Thyroid gland (tissue), 4 donors: ENCODE measurements around the gene BET1. TPM values are rescaled to one million over a fixed set of nuclear protein-coding genes. Genes with fewer than 3 reads are reported as not detected.

Experiments
- DNase-seq, 2 donors: peaks; one replicate each; pipeline ENCODE4 v3.0.0-alpha.2; 2019
- H3K27ac ChIP-seq, 3 donors: fragments of 200-600 bp; sonication (generic); 1 replicate in 2 of 3; 2 replicates in 1 of 3; pipeline ENCODE4 v1.5.1; 2016 to 2019; ENCODE audit warnings: mild to moderate bottlenecking in 1 of 3, moderate library complexity in 1 of 3
- H3K27me3 ChIP-seq: fragments of 200-600 bp; sonication (generic); one replicate; pipeline ENCODE4 v1.5.1; 2019
- H3K36me3 ChIP-seq, 2 donors: fragments of 200-600 bp; sonication (generic); one replicate each; pipeline ENCODE4 v1.5.1; 2016 to 2019
- H3K4me1 ChIP-seq, 2 donors: fragments of 200-600 bp; sonication (generic); one replicate each; pipeline ENCODE4 v1.5.1; 2017 to 2019
- H3K4me3 ChIP-seq, 3 donors: fragments of 200-600 bp; sonication (generic); replicated peaks in 1 of 3; 1 replicate in 2 of 3; 2 replicates in 1 of 3; pipeline ENCODE4 v1.5.1; 2016; ENCODE audit warnings: mild to moderate bottlenecking in 1 of 3
- H3K9me3 ChIP-seq: fragments of 200-600 bp; sonication (generic); one replicate; pipeline ENCODE4 v1.5.1; 2017
- CTCF ChIP-seq, 6 experiments: fragments of 200-600 bp in 3 of 6; fragments of 450-650 bp in 3 of 6; sonication (generic) in 3 of 6; IDR thresholded peaks; one replicate each; pipeline ENCODE4 v1.5.1; 2016 to 2019; ENCODE audit warnings: antibody characterized with exemption in 6 of 6, mild to moderate bottlenecking in 2 of 6, inconsistent platforms in 1 of 6, moderate library complexity in 1 of 6
- POLR2A ChIP-seq, 2 donors: fragments of 450-650 bp; IDR thresholded peaks; one replicate each; pipeline ENCODE4 v1.6.1; 2017; ENCODE audit warnings: antibody characterized with exemption in 2 of 2, mild to moderate bottlenecking in 2 of 2, moderate library complexity in 1 of 2
- WGBS, 2 donors: methylation state at CpG; one replicate each; pipeline ENCODE4 v1.1.5; 2017; 5-methylcytosine and 5-hydroxymethylcytosine counted together
- intact Hi-C: fragments of 100-400 bp; cut with DNase I; formaldehyde crosslinking; loops from one replicate; pipeline ENCODE4 v1.15.1; 2023
- total RNA-seq, 4 donors: library from RNA; depleted of rRNA; stranded (reverse); fragments of >200 nt; gene quantifications; one replicate each; pipeline ENCODE4 v1.2.3, GENCODE V29; 2016

Gene BET1
- total RNA-seq, 4 donors from 2014 or later = 21.6 to 45.5 (median 32.1) TPM

DNA sequence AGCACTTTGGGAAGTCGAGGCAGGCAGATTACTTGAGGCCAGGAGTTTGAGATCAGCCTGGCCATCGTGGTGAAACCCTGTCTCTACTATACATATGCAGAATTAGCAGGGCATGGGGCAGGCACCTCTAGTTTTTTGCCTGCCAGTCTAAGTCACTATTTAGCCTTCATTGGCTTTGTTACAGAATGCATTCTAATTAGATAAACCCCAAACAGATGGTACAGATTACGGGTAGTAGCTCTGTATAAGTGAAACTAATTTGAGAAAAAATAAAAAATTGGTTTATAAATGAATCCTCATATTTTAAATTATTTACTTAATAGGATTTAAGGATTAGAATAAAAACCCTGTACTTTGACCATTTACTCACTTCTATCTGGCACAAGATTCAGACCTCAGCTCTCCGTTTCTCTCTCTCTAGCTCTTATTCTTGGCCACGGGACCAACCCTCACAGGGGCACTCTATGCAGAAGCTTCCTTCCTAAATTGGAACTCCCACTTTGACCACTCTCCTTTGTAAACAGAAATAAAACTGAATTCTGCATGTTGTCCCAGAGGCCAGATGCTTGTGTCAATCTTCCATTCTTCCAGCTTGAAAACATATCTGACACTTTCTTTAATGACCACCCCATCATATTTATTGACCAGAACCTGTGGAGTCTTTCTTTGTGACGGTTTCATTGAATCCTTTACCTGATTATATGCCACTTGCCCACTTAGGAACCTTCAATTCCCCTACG is 26.8 kb downstream of the BET1 start:
- no peaks in the 10 kb centered on the region for H3K27me3 ChIP-seq
- H3K4me3 ChIP-seq = no peak overlapping the region
- no peak overlapping the region for H3K27ac ChIP-seq
- DNase-seq = no peak
- no peaks in the 10 kb centered on the region for H3K4me1 ChIP-seq
- no peaks in the 10 kb centered on the region for H3K36me3 ChIP-seq
- intact Hi-C loops = no loop called here
- no peak for TF ChIP-seq CTCF (IDR thresholded peaks at IDR 0.05)
- TF ChIP-seq POLR2A (IDR thresholded peaks at IDR 0.05) = no peak
- no peaks in the 10 kb centered on the region for H3K9me3 ChIP-seq
- WGBS, 2 donors = 73% methylated on average over 7 of the region's 7 CpGs

GRCh38 chr7:93973134-93973533 is 31.0 kb downstream of the BET1 start:
- WGBS, 2 donors = 89% methylated on average over 1 of the region's 1 CpG
- no peaks in the 10 kb centered on the region for H3K27me3 ChIP-seq
- intact Hi-C loops = no loop called here
- H3K4me1 ChIP-seq = no peaks in the 10 kb centered on the region
- no peaks in the 10 kb centered on the region for H3K9me3 ChIP-seq
- no peak overlapping the region for H3K27ac ChIP-seq
- TF ChIP-seq POLR2A (IDR thresholded peaks at IDR 0.05) (no peak), CTCF (IDR thresholded peaks at IDR 0.05) (no peak)
- H3K36me3 ChIP-seq = no peaks in the 10 kb centered on the region
- DNase-seq = no peak
- H3K4me3 ChIP-seq = no peak overlapping the region

DNA sequence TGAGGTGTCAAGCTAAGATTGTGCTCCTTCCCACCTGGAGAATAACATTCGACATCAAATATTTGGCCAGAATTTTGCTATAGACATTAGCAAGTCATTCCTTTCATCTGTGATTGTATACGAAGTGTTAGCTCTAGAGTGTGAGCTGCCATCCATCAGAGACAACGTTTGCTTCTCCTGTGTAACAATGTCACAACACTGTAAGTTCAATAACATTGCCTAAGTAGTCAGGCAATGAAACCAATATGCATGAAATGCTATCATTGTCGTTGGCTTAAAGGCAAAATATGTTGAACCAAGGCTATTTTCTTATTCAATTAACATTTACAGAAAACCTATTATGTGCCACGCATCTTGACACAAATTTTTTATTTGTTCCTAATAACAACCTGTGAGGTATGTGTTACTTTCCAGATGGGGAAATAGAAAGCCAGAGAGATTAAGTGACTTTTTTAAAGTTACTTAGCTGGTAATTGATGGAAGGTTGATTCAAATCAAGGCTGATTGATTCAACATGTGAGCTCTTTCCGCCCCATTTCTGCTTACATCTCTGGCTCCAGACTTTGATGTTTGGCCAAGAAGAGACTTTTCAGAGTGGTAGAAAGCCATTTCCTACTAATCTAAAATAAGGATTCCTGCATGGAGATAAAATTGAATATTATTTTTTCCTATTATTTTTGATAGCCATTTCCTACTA is 32.0 kb downstream of the BET1 start:
- no peaks in the 10 kb centered on the region for H3K9me3 ChIP-seq
- H3K27me3 ChIP-seq = no peaks in the 10 kb centered on the region
- H3K36me3 ChIP-seq = no peaks in the 10 kb centered on the region
- 77 to 79% methylated on average over 6 of the region's 6 CpGs for WGBS, 2 donors
- no peak for TF ChIP-seq CTCF (IDR thresholded peaks at IDR 0.05)
- no peak for TF ChIP-seq POLR2A (IDR thresholded peaks at IDR 0.05)
- no peaks in the 10 kb centered on the region for H3K4me1 ChIP-seq
- intact Hi-C loops = no loop called here
- no peak overlapping the region for H3K27ac ChIP-seq
- H3K4me3 ChIP-seq = no peak overlapping the region
- DNase-seq = no peak

GRCh38 chr7:93968911-93969620 is 35.1 kb downstream of the BET1 start:
- Histone ChIP-seq H3K4me3 (no peak overlapping the region), H3K36me3 (no peaks in the 10 kb centered on the region), H3K4me1 (no peaks in the 10 kb centered on the region), H3K27me3 (no peaks in the 10 kb centered on the region), H3K27ac (no peak overlapping the region), H3K9me3 (no peaks in the 10 kb centered on the region)
- WGBS, 2 donors = 71 to 76% methylated on average over 2 of the region's 2 CpGs
- no peak for DNase-seq
- TF ChIP-seq CTCF (IDR thresholded peaks at IDR 0.05) (no peak), POLR2A (IDR thresholded peaks at IDR 0.05) (no peak)
- intact Hi-C loops = no loop called here

GRCh38 chr7:93964813-93965212 is 39.3 kb downstream of the BET1 start:
- DNase-seq = no peak
- Histone ChIP-seq H3K27me3 (no peaks in the 10 kb centered on the region), H3K9me3 (no peaks in the 10 kb centered on the region), H3K4me3 (no peak overlapping the region), H3K36me3 (no peaks in the 10 kb centered on the region), H3K27ac (no peak overlapping the region), H3K4me1 (no peaks in the 10 kb centered on the region)
- no peak for TF ChIP-seq CTCF (IDR thresholded peaks at IDR 0.05)
- no peak for TF ChIP-seq POLR2A (IDR thresholded peaks at IDR 0.05)
- intact Hi-C loops = no loop called here
- WGBS, 2 donors = 85 to 90% methylated on average over 3 of the region's 3 CpGs
